Esophagus muscularis mucosa (tissue), 3 donors: ENCODE measurements around the gene MATN4.

Experiments used
- CTCF ChIP-seq, 3 experiments: fragments of 200-600 bp in 2 of 3; fragments of 450-650 bp in 1 of 3; sonication (generic) in 2 of 3; IDR thresholded peaks; one replicate each; pipeline ENCODE4 v1.5.1; 2017 to 2019; ENCODE audit warnings: antibody characterized with exemption in 3 of 3, mild to moderate bottlenecking in 2 of 3, moderate library complexity in 1 of 3
- EP300 ChIP-seq: sonication (generic); formaldehyde crosslinking; IDR thresholded peaks from one replicate; pipeline ENCODE4 v1.6.1; 2017; ENCODE audit warnings: antibody characterized with exemption

- TF ChIP-seq EP300 (no peak), CTCF (IDR thresholded peaks at IDR 0.05) (no peak)
Measured at GRCh38 chr20:45309075-45309474, 976 bp upstream of the MATN4 start.
